HUES6 (cell line): ENCODE results near the gene GDE1.

Experiments used
- H3K27ac ChIP-seq: 2 replicates; pipeline ENCODE4 v1.7.0; 2013; ENCODE audit warnings: low read depth, mild to moderate bottlenecking, low read length, inconsistent platforms
- H3K27me3 ChIP-seq: 2 replicates; pipeline ENCODE4 v1.6.1; 2013; ENCODE audit warnings: low read length; ENCODE audit not compliant: control insufficient read depth, insufficient read depth
- H3K36me3 ChIP-seq: 2 replicates; pipeline ENCODE4 v1.6.1; 2013; ENCODE audit warnings: low read length; ENCODE audit not compliant: control insufficient read depth, insufficient read depth
- H3K4me1 ChIP-seq: 2 replicates; pipeline ENCODE4 v1.6.1; 2013; ENCODE audit warnings: low read length; ENCODE audit not compliant: control insufficient read depth, insufficient read depth
- H3K4me3 ChIP-seq: 2 replicates; pipeline ENCODE4 v1.5.1; 2013; ENCODE audit warnings: low read depth, low read length
- H3K9ac ChIP-seq: one replicate; pipeline ENCODE4 v1.6.1; 2013; ENCODE audit warnings: mild to moderate bottlenecking, low read length
- H3K9me3 ChIP-seq: 2 replicates; pipeline ENCODE4 v1.6.1; 2013; ENCODE audit warnings: low read depth, low read length; ENCODE audit not compliant: control insufficient read depth, insufficient read depth

The GDE1 gene, protein sequence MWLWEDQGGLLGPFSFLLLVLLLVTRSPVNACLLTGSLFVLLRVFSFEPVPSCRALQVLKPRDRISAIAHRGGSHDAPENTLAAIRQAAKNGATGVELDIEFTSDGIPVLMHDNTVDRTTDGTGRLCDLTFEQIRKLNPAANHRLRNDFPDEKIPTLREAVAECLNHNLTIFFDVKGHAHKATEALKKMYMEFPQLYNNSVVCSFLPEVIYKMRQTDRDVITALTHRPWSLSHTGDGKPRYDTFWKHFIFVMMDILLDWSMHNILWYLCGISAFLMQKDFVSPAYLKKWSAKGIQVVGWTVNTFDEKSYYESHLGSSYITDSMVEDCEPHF

DNA sequence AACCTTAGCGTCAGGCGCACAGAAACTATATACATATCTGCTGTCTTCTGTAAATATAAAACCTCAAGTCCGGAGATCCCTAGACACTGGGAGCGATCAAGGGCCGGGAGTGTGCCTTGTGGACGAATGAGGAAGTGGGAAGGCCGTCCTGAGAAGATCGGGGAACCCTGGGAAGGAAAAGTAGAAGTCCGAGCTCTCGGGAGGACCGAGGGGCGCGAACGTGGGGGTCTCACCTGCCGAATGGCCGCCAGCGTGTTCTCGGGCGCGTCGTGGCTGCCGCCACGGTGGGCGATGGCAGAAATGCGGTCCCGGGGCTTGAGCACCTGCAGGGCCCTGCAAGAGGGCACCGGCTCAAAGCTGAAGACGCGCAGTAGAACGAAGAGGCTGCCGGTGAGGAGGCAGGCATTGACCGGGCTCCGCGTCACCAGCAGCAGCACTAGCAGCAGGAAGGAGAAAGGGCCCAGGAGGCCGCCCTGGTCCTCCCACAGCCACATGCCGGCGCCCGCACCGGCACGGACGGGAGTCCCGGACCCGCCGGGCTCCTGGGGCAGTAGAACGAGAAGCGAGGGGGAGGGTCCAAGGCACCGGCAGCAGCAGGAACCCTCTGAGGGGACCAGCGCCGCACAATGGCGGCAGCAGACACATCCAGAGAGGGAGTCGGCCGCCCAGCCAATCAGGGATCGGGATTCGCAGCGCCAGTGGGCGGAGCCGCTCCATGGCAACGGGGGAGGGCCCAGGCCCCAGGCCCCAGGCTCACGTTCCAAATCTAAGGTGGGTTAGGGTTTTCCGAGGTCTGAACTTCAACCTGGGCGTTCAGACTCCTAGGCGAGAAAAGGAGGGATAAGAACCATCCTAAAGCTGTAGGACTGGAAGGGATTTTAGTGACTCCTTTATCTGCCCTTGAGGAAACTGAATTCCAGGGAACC lies at the start of gene GDE1:
Gene GDE1 (minus strand): TSS at position 628 of the 926 bp plus-strand sequence. CDS start 134 bp downstream, at position 494.
- H3K4me3 ChIP-seq: peak within 1 kb of the TSS; percentile 87
- H3K4me1 ChIP-seq: peaks cover 26% of the 10 kb centered on the region
- peaks cover 9% of the 10 kb centered on the region for H3K36me3 ChIP-seq
- peak within 1 kb of the TSS; percentile 78 for H3K9ac ChIP-seq
- no peaks in the 10 kb centered on the region for H3K27me3 ChIP-seq
- H3K27ac ChIP-seq: peak within 1 kb of the TSS; percentile 24; the same call in 1 of the 2 replicates
- no peaks in the 10 kb centered on the region for H3K9me3 ChIP-seq

GRCh38 chr16:19567560-19567959 lies 45.7 kb upstream of the GDE1 start:
- no peaks in the 10 kb centered on the region for H3K4me1 ChIP-seq
- peaks cover 7% of the 10 kb centered on the region; the same call in 1 of the 2 replicates for H3K9me3 ChIP-seq
- no peak overlapping the region for H3K27ac ChIP-seq
- no peak overlapping the region for H3K4me3 ChIP-seq
- no peaks in the 10 kb centered on the region for H3K27me3 ChIP-seq
- H3K9ac ChIP-seq: no peak overlapping the region
- peaks cover 59% of the 10 kb centered on the region for H3K36me3 ChIP-seq

GRCh38 chr16:19566362-19566761 lies 44.5 kb upstream of the GDE1 start:
- no peaks in the 10 kb centered on the region for H3K27me3 ChIP-seq
- no peak overlapping the region for H3K27ac ChIP-seq
- no peak overlapping the region for H3K4me3 ChIP-seq
- H3K36me3 ChIP-seq: peaks cover 52% of the 10 kb centered on the region
- H3K4me1 ChIP-seq: no peaks in the 10 kb centered on the region
- no peak overlapping the region for H3K9ac ChIP-seq
- peaks cover 12% of the 10 kb centered on the region; the same call in 1 of the 2 replicates for H3K9me3 ChIP-seq

- Histone ChIP-seq H3K9me3 (peaks cover 12% of the 10 kb centered on the region; the same call in 1 of the 2 replicates), H3K4me3 (no peak overlapping the region), H3K4me1 (no peaks in the 10 kb centered on the region), H3K36me3 (peaks cover 35% of the 10 kb centered on the region), H3K27me3 (no peaks in the 10 kb centered on the region), H3K9ac (no peak overlapping the region), H3K27ac (no peak overlapping the region)
Measured at GRCh38 chr16:19563377-19563776, 41.5 kb upstream of the GDE1 start.

- Histone ChIP-seq H3K9me3 (peaks cover 12% of the 10 kb centered on the region; the same call in 1 of the 2 replicates), H3K9ac (no peak overlapping the region), H3K27ac (no peak overlapping the region), H3K36me3 (peaks cover 11% of the 10 kb centered on the region), H3K27me3 (no peaks in the 10 kb centered on the region), H3K4me1 (no peaks in the 10 kb centered on the region), H3K4me3 (no peak overlapping the region)
Measured at GRCh38 chr16:19560078-19560477, 38.2 kb upstream of the GDE1 start.

GRCh38 chr16:19559242-19559910 lies 37.5 kb upstream of the GDE1 start:
- no peak overlapping the region for H3K4me3 ChIP-seq
- H3K9me3 ChIP-seq: peaks cover 12% of the 10 kb centered on the region; the same call in 1 of the 2 replicates
- peaks cover 6% of the 10 kb centered on the region; the same call in 1 of the 2 replicates for H3K36me3 ChIP-seq
- no peak overlapping the region for H3K27ac ChIP-seq
- H3K27me3 ChIP-seq: no peaks in the 10 kb centered on the region
- no peak overlapping the region for H3K9ac ChIP-seq
- H3K4me1 ChIP-seq: no peaks in the 10 kb centered on the region

- Histone ChIP-seq H3K27me3 (no peaks in the 10 kb centered on the region), H3K4me3 (peak overlapping the region; percentile 84), H3K9ac (peak overlapping the region; percentile 96), H3K9me3 (no peaks in the 10 kb centered on the region), H3K36me3 (peaks cover 13% of the 10 kb centered on the region), H3K27ac (peak overlapping the region; percentile 95), H3K4me1 (no peaks in the 10 kb centered on the region)
Measured at GRCh38 chr16:19555938-19556771, 34.3 kb upstream of the GDE1 start.

GRCh38 chr16:19555186-19555937 lies 33.5 kb upstream of the GDE1 start, which contains the start of gene VPS35L:
TSS of gene VPS35L (plus strand) at chr16:19555703. CDS start at chr16:19555730, 27 bp downstream.
- H3K4me3 ChIP-seq: peak within 1 kb of the TSS; percentile 84
- H3K36me3 ChIP-seq: peaks cover 20% of the 10 kb centered on the region
- no peaks in the 10 kb centered on the region for H3K4me1 ChIP-seq
- no peaks in the 10 kb centered on the region for H3K9me3 ChIP-seq
- H3K27ac ChIP-seq: peak within 1 kb of the TSS; percentile 95
- H3K9ac ChIP-seq: peak within 1 kb of the TSS; percentile 96
- H3K27me3 ChIP-seq: no peaks in the 10 kb centered on the region

DNA sequence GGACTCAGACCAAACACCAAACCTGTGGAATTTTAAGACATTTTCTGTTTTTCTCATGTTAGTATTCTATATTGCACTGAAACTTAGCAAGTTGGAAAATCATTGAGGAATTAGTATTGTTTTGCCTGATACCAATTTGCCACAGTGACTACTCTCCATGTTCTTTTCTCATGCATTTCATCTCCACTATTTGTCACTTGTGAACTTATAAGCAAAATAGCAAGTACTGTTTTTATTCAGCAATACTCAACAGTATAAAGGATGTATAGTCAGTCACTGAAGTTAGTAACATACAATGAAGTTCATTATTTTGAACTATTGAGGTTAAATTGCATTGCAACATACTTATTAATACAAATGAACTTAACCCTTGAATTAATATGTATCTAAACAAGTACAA lies 27.8 kb upstream of the GDE1 start:
- H3K4me1 ChIP-seq: no peaks in the 10 kb centered on the region
- peaks cover 57% of the 10 kb centered on the region for H3K36me3 ChIP-seq
- H3K4me3 ChIP-seq: no peak overlapping the region
- H3K27ac ChIP-seq: no peak overlapping the region
- H3K9ac ChIP-seq: no peak overlapping the region
- no peaks in the 10 kb centered on the region for H3K27me3 ChIP-seq
- H3K9me3 ChIP-seq: no peaks in the 10 kb centered on the region
